GM18870 (cell line): Measurements from ENCODE around the gene PPP3R1.

Experiments
- ATAC-seq: cut with Tn5 transposase; IDR thresholded peaks from one replicate; pipeline ENCODE4 v1.9.1; 2021; ENCODE audit warnings: moderate library complexity; ENCODE audit not compliant: unreplicated experiment

Gene PPP3R1

DNA sequence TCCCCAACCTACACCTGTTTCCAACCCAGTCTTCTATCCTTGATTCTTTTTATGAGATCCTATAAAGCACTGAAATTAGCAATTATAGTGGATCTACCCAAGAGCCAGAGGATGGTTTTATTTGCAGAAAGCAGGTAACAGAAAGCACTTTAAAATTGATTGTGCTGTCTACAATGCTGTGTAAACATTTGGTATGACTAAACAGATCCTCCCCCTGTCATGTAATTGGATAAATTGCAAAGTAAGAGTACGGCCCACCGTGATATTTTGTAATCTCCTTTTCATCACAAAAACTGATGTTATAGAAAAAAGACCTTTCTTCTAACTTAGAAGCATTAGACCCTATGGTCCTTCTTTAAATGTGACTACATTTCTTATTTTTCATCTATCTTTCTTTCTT lies 11.3 kb upstream of the PPP3R1 start:
- ATAC-seq: no peak

DNA sequence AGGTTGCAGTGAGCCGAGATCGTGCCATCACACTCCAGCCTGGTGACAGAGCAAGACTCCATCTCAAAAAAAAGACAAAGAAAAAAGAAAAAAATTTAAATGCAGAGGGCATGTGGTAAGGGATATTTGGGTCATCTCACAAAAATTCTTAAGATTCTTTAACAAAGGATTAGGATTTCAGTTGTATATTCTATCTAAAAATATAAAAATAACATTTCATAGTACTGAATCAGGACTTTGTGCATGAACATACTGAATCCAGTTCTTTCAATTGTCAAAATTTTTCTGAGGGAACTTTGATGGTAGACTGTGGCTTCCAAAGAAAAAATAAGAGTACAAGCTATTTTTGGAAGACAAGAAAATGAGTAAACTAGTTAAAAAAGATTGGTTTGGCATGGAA lies 6.5 kb upstream of the PPP3R1 start:
- no peak for ATAC-seq

DNA sequence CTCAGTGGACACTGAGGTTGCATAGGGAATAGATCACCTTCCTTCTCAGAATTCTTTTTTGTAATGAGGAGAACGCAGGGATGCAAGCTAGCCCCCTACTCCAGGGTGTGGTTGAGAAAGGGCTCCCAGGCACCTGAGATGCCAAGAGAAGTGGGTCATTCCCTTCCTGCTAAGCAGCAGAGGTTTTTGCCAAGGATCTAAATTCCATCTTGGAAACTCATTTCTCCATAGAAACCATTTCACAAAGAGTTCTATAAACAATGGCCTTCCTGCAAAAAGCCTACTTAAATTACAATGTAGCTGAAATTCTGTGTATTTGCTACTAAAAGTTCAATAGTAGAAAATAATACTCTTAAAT lies 3.7 kb upstream of the PPP3R1 start:
- ATAC-seq: no peak

DNA sequence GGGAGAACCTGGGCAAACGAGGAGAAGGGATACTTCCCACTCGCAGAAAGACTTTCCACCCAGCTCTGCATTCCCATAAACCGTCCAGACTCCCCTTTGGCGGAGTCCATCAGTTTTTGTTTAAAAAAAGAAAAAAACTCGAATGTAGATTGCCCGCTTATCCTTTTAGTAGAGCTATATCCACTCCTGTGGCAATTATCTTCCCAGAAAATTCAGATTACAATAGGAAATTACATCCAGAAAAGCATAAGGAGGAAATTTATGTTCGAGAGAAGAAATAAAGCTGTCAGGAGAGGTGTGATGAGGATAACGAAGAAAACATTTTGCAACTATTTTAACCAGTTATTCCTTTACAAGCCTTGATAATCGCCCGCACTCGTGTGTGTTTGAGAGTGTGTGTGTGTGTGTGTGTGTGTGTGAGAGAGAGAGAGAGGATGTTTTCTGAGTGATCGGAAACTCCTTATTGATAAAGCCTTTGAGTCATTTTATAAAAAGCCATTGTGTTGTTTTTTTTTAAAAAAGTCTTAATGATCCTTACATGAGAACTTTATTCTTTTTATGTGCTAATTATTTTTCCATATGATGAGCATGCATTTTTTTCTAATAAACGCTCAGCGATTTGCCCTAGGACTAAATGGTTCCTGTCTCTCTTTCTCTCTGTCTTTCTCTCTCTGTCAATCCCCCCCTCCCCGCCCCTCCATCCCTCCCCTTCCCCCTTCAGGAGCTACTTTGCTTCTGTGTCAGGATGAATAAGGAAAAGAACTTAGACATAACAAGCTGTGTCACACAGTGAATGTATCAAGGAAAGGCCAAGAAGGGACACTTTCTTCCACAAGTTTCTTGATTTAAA lies 1.1 kb upstream of the PPP3R1 start:
- ATAC-seq: no peak

DNA sequence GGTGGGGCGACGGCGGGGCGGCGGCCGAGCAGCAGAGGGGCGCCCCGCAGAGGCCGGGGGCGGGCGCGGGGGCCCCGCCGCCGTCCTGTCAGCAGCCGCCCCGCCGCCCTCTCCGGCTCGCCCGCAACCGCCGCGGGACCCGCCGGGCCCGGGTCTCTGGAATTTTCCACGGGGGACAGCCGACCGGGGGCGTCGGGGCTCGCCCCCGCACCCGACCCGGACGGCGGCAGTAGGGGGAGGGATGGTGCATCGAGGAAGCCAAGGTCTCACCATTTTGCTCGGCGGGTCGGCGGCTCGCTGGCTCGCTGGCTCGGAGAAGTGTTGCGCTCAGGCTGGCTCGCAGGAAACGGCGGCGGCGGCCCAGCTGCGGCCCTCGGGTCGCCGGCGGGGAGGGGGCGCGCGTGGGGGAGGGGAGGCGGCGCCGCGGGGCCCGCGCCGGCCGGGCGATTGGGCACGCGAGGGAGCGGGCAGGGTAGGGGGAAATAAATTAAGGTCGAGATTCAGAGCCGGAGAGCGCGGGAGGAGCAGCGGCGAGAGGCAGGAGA lies 405 bp downstream of the PPP3R1 start:
- no peak for ATAC-seq

DNA sequence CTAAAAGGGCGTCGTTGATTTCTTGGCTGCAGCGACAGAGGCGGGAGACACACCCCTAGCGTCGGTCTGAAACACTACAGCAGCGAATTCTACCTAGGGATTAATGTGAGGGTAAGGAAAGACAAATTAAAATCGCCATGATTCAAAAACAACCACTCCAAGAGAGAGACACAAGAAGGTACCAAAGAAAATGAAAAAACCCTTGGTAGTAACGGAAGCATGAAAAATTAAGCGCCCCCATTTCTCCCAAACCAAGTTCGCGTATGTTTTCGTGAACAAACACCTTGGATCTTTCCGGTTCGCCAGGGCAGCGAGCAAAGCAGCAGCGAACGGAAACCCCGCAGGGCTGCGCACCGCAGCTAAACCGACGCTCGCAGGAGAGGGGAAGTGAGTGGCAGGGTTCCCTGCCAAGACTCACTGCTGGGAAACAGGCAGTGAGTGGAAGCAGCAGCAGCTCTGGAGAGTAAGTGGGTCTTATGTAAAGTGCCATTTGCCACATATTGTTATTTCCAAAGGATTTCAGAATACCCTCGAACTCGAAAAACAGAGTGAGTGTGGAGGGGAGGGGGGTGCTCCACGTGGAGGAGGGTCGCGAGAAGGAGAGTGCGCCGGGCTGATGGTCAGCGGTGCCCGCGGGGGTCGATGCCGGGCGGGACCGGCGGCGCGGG lies 1.0 kb downstream of the PPP3R1 start:
- ATAC-seq: peak; percentile 68

DNA sequence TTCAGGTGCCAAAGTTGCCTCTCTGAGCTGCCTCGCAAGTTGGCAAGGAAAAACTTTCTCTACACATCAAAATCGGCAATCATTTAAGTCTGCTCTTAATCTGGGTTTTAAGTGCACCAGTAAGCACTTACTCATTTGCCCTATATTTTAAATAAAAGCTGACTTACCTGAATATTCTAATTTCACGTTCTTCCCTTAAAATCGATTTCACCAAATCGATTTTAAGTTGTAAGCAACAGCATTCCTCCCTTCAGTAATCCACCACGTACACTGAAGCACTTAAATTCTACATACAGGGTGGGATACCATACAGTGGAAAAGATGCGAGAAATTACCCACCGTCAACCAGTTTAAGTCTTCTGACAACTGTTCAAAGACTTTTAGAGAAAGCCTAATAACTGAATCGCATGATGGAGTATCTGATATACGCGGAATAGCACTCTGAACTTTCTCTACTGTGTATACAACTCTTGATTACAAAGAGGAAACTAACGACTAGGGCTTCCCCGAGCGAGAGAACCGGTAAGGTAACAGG lies 1.6 kb downstream of the PPP3R1 start:
- peak; percentile 4 for ATAC-seq

DNA sequence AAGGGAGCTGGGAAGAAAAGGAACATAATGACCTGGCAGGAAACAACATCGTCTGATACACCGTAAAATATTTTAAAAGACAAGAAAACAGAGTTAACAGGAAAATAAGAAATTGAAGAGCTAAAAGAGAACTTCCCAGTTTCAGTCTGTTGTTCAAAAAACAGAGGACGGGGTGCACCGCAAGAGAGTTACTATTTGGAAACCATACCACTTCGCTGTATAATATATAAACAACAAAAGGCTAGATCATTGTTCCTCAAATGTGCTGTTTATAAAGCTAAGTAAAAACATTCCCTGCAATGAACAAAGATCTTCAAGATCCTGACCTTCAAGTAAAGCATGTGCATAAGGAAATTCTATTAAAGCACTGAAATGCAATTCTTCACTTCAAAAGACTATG lies 2.1 kb downstream of the PPP3R1 start:
- ATAC-seq: no peak

DNA sequence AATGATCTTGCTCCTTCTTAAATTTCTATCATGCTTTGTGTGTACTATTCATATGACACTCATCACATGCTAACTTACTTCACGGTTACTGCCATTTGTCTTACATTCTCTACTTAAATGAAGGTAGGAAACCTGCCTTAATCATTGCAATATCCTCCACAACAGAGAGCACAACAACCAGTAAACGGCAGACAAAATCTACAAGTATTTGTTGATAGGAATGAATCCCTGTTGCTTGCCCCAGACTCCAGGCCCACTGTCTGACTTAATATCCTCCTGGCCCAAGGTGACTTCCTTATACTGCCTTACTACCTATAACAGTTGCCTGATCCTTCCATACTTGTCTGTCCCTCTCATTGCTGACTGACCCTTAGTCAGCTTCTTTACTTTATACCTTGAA lies 3.5 kb downstream of the PPP3R1 start:
- no peak for ATAC-seq

DNA sequence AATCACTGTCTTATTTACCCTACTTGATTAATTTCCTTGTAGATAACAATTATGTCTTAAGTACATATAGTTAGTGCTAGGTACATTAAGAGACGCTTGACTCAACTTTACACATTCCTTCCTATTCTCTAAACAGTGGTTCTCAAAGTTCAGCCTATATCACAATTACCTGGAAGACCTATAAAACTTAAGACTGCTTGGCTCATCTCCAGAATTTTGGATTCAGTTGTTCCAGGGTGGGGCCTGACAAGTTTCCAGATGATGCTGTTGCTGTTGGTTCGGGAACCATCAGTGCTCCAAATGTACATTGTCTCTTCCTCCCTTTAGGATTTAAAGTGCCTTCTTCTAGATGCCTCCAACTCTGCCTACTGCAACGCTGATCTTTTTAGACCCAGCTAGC lies 4.0 kb downstream of the PPP3R1 start:
- ATAC-seq: no peak

DNA sequence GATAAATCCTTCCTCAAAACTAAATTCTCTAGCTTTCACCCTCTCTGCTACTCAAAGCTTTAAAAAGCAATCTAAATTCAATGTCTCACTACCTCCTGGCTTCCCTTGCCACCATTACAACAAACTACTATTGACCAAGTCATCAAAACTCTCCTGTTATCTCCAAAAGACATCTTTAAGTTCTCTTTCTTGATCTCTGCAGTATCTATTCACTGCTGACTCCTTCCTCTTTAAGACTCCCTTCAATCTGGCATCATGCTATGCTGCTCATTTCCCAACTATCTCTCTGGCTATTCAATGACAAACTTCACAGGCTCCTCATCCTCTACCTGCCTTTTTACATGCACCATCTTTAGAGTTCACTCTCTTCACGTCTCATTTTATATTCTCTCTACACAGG lies 5.9 kb downstream of the PPP3R1 start:
- ATAC-seq: no peak

DNA sequence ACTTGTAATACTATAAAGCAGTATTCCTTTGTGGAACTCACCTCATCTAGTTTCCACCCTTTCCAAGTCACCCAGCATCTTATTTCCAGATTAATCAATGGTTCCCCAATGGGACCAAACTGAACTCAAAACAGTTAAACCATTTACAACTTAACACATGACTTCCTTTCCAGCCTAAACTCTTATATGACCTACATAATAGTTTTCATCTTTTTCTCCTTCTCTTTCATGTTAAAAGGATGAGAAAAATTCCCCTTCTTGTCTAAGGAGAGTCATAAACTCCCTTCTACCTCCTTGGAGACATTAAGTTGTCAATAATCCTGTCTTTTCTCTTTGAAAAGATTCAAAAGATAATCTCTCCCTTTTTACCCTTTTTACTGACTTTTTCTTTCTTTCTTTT lies 6.7 kb downstream of the PPP3R1 start:
- ATAC-seq: no peak

DNA sequence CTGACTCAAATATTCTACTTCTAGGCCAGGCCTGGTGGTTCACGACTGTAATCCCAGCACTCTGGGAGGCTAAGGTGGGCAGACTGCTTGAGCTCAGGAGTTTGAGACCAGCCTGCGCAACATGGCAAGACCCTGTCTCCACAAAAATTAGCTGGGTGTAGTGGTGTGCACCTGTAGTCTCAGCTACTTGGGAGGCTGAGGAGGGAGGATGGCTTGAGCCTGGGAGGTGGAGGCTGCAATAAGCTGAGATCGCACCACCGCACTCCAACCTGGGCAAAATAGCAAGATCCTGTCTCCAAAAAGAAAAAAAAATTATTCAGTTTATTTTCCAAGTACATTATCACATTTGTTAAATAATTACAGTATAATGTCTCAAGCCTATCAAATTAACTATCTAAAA lies 7.3 kb downstream of the PPP3R1 start:
- no peak for ATAC-seq

DNA sequence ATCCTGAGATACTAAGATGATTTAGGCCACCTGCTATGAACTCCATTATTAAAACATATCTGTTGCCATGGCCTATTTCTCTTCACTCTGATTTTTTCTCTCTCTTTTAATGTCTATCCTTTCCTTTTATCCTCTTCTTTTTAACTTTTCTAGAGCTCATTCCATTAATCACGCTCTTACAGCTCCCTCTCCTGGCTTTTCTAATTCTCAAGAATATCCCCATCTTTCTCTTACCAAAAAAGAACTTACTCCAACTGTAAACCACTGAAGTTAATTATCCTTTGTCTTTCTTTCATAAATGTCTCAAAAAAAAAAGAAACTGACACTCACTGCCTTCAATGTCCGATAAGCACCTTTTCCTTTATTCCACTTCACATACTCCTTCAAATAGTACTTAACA lies 7.9 kb downstream of the PPP3R1 start:
- ATAC-seq: no peak

DNA sequence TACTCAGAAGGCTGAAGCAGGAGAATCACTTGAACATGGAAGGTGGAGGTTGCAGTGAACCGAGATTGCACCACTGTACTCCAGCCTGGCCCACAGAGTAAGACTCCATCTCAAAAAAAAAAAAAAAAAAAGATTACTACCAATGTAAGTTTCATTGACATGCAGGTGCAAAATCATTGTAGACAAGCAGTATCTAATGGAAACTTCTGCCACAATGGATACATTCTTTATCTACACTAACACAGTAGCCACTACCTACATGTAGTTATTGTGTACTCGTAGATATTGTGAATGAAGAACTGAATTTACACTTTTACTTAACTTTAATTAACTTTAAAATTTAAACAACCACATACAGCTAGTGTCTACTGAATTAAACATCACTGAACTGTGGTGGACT lies 10.6 kb downstream of the PPP3R1 start:
- ATAC-seq: no peak

DNA sequence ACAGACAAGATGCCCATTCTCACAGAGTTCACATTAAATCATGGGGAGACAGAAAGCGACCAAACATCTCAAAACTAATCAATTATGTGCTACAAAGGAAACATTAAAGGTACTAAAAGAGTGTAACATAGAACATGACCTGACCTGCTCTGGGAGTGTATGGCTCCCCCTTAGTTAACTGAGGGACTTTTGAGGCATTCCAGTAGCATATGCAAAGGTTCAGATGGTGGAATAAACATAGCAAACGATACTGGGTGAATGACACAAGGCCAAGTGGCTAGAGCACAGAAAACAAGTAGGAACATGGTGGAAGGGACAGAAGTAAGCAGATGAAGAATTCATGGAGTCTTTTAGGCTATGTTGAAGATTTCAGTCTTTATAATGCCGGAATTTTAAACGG lies 11.9 kb downstream of the PPP3R1 start:
- ATAC-seq: no peak

DNA sequence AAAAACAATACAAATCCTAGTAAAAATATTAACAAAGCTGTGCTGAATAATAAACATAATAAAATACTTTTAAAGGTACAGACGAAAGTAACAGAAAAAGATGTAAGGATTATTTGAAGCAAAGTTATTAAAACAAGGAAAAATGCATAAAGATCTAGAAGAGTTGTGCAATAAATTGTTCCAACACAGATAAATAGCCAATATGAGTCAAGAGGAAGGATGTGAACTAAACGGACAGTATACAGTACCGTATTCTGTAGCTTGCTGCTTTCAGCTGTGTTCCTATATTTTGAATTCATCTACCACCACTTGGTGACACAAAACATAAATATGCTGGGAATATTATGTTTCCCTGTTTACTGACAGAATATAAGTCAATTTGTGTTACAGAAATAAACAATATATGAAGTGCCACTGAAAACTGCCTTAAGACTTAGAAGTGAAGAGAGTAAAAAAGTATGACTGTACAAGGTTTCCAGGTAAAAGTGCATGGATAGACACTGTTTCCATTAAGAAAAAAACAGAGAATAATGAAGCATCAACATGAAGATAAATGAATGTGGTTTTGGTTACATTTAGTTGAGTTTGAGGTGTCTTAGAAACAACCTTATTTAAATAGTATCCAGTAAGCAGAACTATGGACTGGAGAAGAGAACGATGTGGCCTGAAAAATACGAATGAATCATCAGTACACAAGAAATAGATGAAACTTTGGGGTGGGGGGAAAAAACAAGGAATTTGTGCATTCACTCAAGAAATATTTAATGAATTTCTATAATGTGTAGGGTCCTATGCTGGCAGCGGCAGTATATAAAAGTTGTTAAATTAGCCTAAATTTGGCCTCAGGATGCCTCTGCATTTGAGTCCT lies 13.1 kb downstream of the PPP3R1 start:
- no peak for ATAC-seq

DNA sequence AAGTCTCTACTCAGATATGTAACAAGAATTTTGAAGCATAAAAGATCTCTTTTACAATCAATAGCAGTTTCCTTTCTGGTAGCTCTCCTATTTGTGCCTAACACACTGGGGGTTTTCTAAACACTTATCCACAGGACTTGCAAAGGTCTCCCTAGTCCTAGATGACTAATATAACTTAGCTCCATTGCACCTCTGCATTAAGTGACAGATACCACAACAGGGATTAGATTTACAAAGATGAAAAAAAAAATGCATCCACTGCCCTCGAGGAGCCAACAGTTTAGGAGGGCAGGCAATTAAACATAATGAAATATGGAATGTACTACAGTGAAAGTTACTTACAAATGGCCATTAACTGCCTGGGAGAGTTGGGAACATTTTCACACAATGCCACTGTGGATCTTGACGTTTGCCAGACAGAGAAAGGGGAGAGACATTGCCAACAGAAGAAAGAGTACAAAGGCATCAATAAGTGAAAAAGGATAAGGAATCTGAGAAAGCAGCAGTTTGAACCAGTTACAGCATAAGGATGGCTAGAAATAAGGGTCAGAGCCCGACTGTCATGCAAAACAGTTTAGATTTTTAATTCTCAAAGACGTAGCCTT lies 14.3 kb downstream of the PPP3R1 start:
- ATAC-seq: no peak

DNA sequence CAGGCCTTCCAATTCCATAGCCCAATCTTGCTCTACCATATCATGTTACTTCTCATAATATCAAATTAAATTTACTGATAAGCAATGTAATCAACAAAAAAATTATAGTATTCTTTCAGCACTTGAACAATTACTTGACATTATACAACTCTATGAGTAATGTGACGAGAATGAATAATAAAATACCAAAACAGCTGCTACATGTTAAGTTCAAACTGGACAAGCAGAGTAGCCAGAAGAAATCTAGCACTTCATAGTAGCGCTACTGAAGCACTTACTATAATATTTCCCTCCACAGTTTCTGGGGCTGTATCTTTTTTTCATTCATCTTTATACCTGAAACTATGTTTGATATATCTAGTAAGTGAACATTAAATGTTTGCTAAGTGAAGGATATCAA lies 14.9 kb downstream of the PPP3R1 start:
- no peak for ATAC-seq

DNA sequence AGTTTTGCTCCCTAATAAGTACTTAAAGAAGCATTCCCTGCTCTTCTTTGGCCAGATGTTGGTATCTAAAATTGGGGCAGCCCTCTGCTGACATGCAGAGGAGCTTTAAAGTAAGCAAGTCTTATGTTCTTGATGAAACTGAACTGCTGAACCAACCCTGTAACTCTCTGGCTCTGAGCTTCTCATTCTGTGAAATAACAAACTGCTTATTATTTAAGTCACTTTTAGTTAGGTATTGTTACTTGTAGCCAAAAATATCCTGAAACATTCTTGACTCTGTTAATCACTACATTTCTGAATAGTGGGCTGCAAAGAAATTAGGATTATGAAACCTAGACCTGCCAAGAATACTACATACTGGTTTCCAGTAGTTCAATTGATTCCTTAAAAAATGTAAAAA lies 15.5 kb downstream of the PPP3R1 start:
- no peak for ATAC-seq
